Hematopoietic multipotent progenitor cell (in vitro differentiated cells): ENCODE data around the gene FUBP1. TPM values are rescaled to one million over a fixed set of nuclear protein-coding genes. Genes with fewer than 3 reads are reported as not detected.

Source experiments
- small RNA-seq: library from RNA; depleted of rRNA; stranded (forward); fragments of <200 nt; gene quantifications from one replicate; pipeline ENCODE3, GENCODE V24; 2012
- total RNA-seq: library from RNA; depleted of rRNA; stranded (reverse); fragments of >200 nt; gene quantifications from one replicate; pipeline ENCODE4 v1.2.3, GENCODE V29; 2012

Gene FUBP1
- total RNA-seq, 1 donor: 130 TPM

Small RNAs within 50 kb of the gene (small RNA-seq; reads per million reads assigned to genes)
- 12.4 reads per million, percentile 93 among the genes with 10 or more reads in this experiment for gene AC103591.3

Other genes starting within 250 kb of the FUBP1 start
- 31.8 TPM for gene USP33, start 219.2 kb downstream of the FUBP1 start, total RNA-seq
- 4.6 TPM for gene MIGA1, start 199.4 kb downstream of the FUBP1 start, total RNA-seq
- gene NEXN, start 90.4 kb downstream of the FUBP1 start, total RNA-seq: under 0.01 TPM
- gene DNAJB4, start 25.9 kb upstream of the FUBP1 start, total RNA-seq: 4.6 TPM
- gene GIPC2, start 66.9 kb upstream of the FUBP1 start, total RNA-seq: 0.54 TPM